Peyer's patch (tissue), 4 donors: ENCODE measurements around the gene HDAC9. TPM values are rescaled to one million over a fixed set of nuclear protein-coding genes. Genes with fewer than 3 reads are reported as not detected.

Experiments
- DNase-seq, 3 donors: peaks; one replicate each; pipeline ENCODE4 v3.0.0-alpha.2; 2017 to 2019
- H3K27ac ChIP-seq, 4 donors: fragments of 200-600 bp; sonication (generic); one replicate each; pipeline ENCODE4 v1.5.1; 2016 to 2019
- H3K27me3 ChIP-seq, 2 donors: fragments of 200-600 bp; sonication (generic); one replicate each; pipeline ENCODE4 v1.5.1; 2019
- H3K36me3 ChIP-seq, 3 donors: fragments of 200-600 bp; sonication (generic); one replicate each; pipeline ENCODE4 v1.5.1; 2016 to 2019
- H3K4me1 ChIP-seq, 4 donors: fragments of 200-600 bp; sonication (generic); one replicate each; pipeline ENCODE4 v1.5.1; 2016 to 2019
- H3K4me3 ChIP-seq, 4 donors: fragments of 200-600 bp; sonication (generic); 1 replicate in 3 of 4; 2 replicates in 1 of 4; pipeline ENCODE4 v1.5.1; 2016 to 2019; ENCODE audit warnings: mild to moderate bottlenecking in 1 of 4
- H3K9me3 ChIP-seq, 4 donors: fragments of 200-600 bp; sonication (generic); one replicate each; pipeline ENCODE4 v1.5.1; 2016 to 2019; ENCODE audit warnings: mild to moderate bottlenecking in 1 of 4
- CTCF ChIP-seq, 6 experiments: fragments of 450-650 bp in 4 of 6; fragments of 200-600 bp in 2 of 6; sonication (generic) in 1 of 6; IDR thresholded peaks; one replicate each; pipeline ENCODE4 v1.5.1; 2017 to 2019; ENCODE audit warnings: antibody characterized with exemption in 6 of 6, mild to moderate bottlenecking in 3 of 6, moderate library complexity in 1 of 6
- POLR2A ChIP-seq, 2 donors: fragments of 450-650 bp; IDR thresholded peaks; one replicate each; pipeline ENCODE4 v1.5.1; 2017; ENCODE audit warnings: antibody characterized with exemption in 2 of 2, mild to moderate bottlenecking in 2 of 2, moderate library complexity in 2 of 2
- total RNA-seq, 4 donors: library from RNA; depleted of rRNA; stranded (reverse); fragments of >200 nt; gene quantifications; one replicate each; pipeline ENCODE4 v1.1.0, GENCODE V29; 2016

The HDAC9 gene
- 10 to 100 TPM in 1 of 4 donors, 1 to 10 TPM in 2, under 1 TPM in 1; 0.88 to 75.9 (median 4.4) TPM for total RNA-seq

GRCh38 chr7:18495412-18496340, at the start of gene HDAC9:
TSS of gene HDAC9 (plus strand) at chr7:18495749. CDS start at chr7:18496303, 554 bp downstream.
- H3K36me3 ChIP-seq, result no peaks in the 10 kb centered on the region
- H3K27me3 ChIP-seq, result no peaks in the 10 kb centered on the region
- no peaks in the 10 kb centered on the region for H3K9me3 ChIP-seq
- peak in 2 of 3 donors; percentile 72 to 75 for DNase-seq
- no peaks in the 10 kb centered on the region for H3K4me1 ChIP-seq
- peak within 1 kb of the TSS in 3 of 4 donors; percentile 0 to 75 (median 33) for H3K27ac ChIP-seq
- H3K4me3 ChIP-seq, result peak within 1 kb of the TSS; percentile 7 to 43 (median 34)
- TF ChIP-seq POLR2A (IDR thresholded peaks at IDR 0.05) (no peak), CTCF (IDR thresholded peaks at IDR 0.05) (no peak)

- DNase-seq, result no peak
- Histone ChIP-seq H3K27me3 (no peaks in the 10 kb centered on the region), H3K4me3 (no peak overlapping the region), H3K4me1 (no peaks in the 10 kb centered on the region), H3K9me3 (no peaks in the 10 kb centered on the region), H3K27ac (no peak overlapping the region), H3K36me3 (no peaks in the 10 kb centered on the region)
- TF ChIP-seq CTCF (IDR thresholded peaks at IDR 0.05), result no peak
- TF ChIP-seq POLR2A (IDR thresholded peaks at IDR 0.05), result no peak
Observed at GRCh38 chr7:18445916-18446520, 49.5 kb upstream of the HDAC9 start.

DNA sequence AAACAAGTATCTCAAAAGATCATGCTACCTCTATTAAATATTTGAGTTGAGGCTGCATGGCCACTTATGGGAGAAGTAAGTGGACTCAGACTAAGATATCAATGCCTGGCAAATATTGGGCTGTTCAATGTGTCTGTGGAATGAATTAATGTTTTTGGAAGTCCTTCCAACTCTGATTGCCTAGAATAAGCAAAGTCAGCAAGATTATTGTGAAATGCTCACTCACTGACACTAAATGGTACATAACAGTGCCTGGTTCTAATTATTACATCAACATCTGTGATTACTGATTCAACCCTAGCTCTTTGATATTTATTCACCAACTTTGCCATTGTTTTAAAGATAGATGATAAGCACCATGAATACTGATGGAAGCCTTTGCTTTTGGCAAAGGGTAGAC, 45.5 kb upstream of the HDAC9 start:
- no peaks in the 10 kb centered on the region for H3K9me3 ChIP-seq
- H3K4me1 ChIP-seq, result no peaks in the 10 kb centered on the region
- DNase-seq, result no peak
- H3K27ac ChIP-seq, result no peak overlapping the region
- H3K36me3 ChIP-seq, result no peaks in the 10 kb centered on the region
- H3K4me3 ChIP-seq, result no peak overlapping the region
- H3K27me3 ChIP-seq, result no peaks in the 10 kb centered on the region
- TF ChIP-seq CTCF (IDR thresholded peaks at IDR 0.05) (no peak), POLR2A (IDR thresholded peaks at IDR 0.05) (no peak)

DNA sequence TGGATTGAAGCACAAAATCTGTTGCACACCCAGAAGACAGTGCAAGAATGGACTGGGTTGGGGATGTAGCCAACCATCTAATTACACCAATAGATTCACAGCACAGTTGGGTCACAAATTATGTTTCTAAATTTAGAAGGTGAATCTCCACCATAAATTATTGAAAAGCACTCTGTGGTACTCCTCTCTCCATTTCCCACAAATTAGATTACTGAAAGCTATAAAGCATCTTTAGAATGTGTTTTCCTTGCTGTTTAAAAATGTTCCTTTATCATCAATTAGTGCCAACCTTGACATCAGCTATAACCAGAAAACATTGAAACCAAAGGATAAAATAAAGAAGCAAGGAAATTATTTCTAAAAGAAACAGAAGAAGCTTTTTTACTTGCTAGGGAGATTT, 39.9 kb upstream of the HDAC9 start:
- Histone ChIP-seq H3K36me3 (no peaks in the 10 kb centered on the region), H3K4me1 (no peaks in the 10 kb centered on the region), H3K9me3 (no peaks in the 10 kb centered on the region), H3K27ac (no peak overlapping the region), H3K4me3 (no peak overlapping the region), H3K27me3 (no peaks in the 10 kb centered on the region)
- TF ChIP-seq CTCF (IDR thresholded peaks at IDR 0.05), result no peak
- no peak for TF ChIP-seq POLR2A (IDR thresholded peaks at IDR 0.05)
- no peak for DNase-seq

GRCh38 chr7:18457832-18458231, 37.7 kb upstream of the HDAC9 start:
- no peak for DNase-seq
- Histone ChIP-seq H3K9me3 (no peaks in the 10 kb centered on the region), H3K4me1 (no peaks in the 10 kb centered on the region), H3K36me3 (no peaks in the 10 kb centered on the region), H3K27ac (no peak overlapping the region), H3K27me3 (no peaks in the 10 kb centered on the region), H3K4me3 (no peak overlapping the region)
- no peak for TF ChIP-seq CTCF (IDR thresholded peaks at IDR 0.05)
- TF ChIP-seq POLR2A (IDR thresholded peaks at IDR 0.05), result no peak
